ENCODE results near the gene FEM1C. TPM values are rescaled to one million over a fixed set of nuclear protein-coding genes. Genes with fewer than 3 reads are reported as not detected.

FEM1C gene
- 6.8 to 8.7 TPM (median 7.7 TPM) in 5 replicates for total RNA-seq (2022; extraction: Qiagen RNA extraction)

GRCh38 chr5:115544436-115545350, at the start of gene FEM1C:
TSS of gene FEM1C (minus strand) at chr5:115544775. CDS start at chr5:115543493, 1,282 bp downstream.

Other genes starting within 250 kb of the FEM1C start
- gene CCDC112, start 248.1 kb downstream of the FEM1C start, total RNA-seq (2022; extraction: Qiagen RNA extraction): 7.9 to 9.7 TPM (median 9.3 TPM) in 5 replicates
- 0.87 to 1.5 TPM (median 1.1 TPM) in 5 replicates for gene TICAM2, start 57.7 kb upstream of the FEM1C start, total RNA-seq (2022; extraction: Qiagen RNA extraction)
- gene TMED7, start 81.3 kb upstream of the FEM1C start, total RNA-seq (2022; extraction: Qiagen RNA extraction): 44.8 to 61.5 TPM (median 55.6 TPM) in 5 replicates